Measurements from ENCODE around the gene OLFM2.
"Not testable (repeated sequence)": the region's sequence is repeated elsewhere in the genome, so short reads cannot be mapped to it uniquely, and the experiment has no call there.

Gene OLFM2

GRCh38 chr19:9823816-9824215, 112.5 kb downstream of the OLFM2 start:
- no peak overlapping the region for H3K4me3 ChIP-seq (IDR thresholded peaks at IDR 0.05; ENCODE audit: insufficient read depth, low read depth, low read length)
- peaks cover 68% of the 10 kb centered on the region for H3K4me1 ChIP-seq (ENCODE audit: low read depth, poor library complexity, severe bottlenecking)
- no peaks in the 10 kb centered on the region for H3K27me3 ChIP-seq (ENCODE audit: insufficient read depth, low read depth)
- no peaks in the 10 kb centered on the region for H4K20me1 ChIP-seq (ENCODE audit: insufficient read depth)
- H3K36me3 ChIP-seq (ENCODE audit: insufficient read depth), result peaks cover 3% of the 10 kb centered on the region; the same call in 1 of the 2 replicates
- H3K79me2 ChIP-seq (ENCODE audit: insufficient read depth, low read depth), result peaks cover 38% of the 10 kb centered on the region
- no peak overlapping the region for H2AFZ ChIP-seq (ENCODE audit: low read depth)
- TF ChIP-seq CTCF (conservative IDR thresholded peaks at IDR 0.05; ENCODE audit: low read depth, low read length), result no peak
- peak overlapping the region; percentile 4; the same call in 1 of the 2 replicates for H3K9ac ChIP-seq
- peak overlapping the region; percentile 66 for H3K27ac ChIP-seq
- peak overlapping the region; percentile 75 for H3K4me2 ChIP-seq

GRCh38 chr19:9820034-9820433, 116.3 kb downstream of the OLFM2 start:
- peaks cover 40% of the 10 kb centered on the region for H3K79me2 ChIP-seq (ENCODE audit: insufficient read depth, low read depth)
- H3K27me3 ChIP-seq (ENCODE audit: insufficient read depth, low read depth); H3K36me3 ChIP-seq (ENCODE audit: insufficient read depth); H3K4me3 ChIP-seq (IDR thresholded peaks at IDR 0.05; ENCODE audit: insufficient read depth, low read depth, low read length); H3K9ac ChIP-seq; H4K20me1 ChIP-seq (ENCODE audit: insufficient read depth): not testable (repeated sequence)
- peak overlapping the region; percentile 29; the same call in 1 of the 2 replicates for H3K27ac ChIP-seq
- peaks cover 65% of the 10 kb centered on the region for H3K4me1 ChIP-seq (ENCODE audit: low read depth, poor library complexity, severe bottlenecking)
- H2AFZ ChIP-seq (ENCODE audit: low read depth), result peak overlapping the region; percentile 44
- peak overlapping the region; percentile 67 for H3K4me2 ChIP-seq

GRCh38 chr19:9819596-9819909, 116.8 kb downstream of the OLFM2 start:
- H2AFZ ChIP-seq (ENCODE audit: low read depth), result peak overlapping the region; percentile 44
- peaks cover 41% of the 10 kb centered on the region for H3K79me2 ChIP-seq (ENCODE audit: insufficient read depth, low read depth)
- H3K27me3 ChIP-seq (ENCODE audit: insufficient read depth, low read depth), result no peaks in the 10 kb centered on the region
- peak overlapping the region; percentile 29; the same call in 1 of the 2 replicates for H3K27ac ChIP-seq
- H3K4me3 ChIP-seq (IDR thresholded peaks at IDR 0.05; ENCODE audit: insufficient read depth, low read depth, low read length), result no peak overlapping the region
- no peaks in the 10 kb centered on the region for H4K20me1 ChIP-seq (ENCODE audit: insufficient read depth)
- TF ChIP-seq CTCF (conservative IDR thresholded peaks at IDR 0.05; ENCODE audit: low read depth, low read length), result no peak
- H3K4me1 ChIP-seq (ENCODE audit: low read depth, poor library complexity, severe bottlenecking), result peaks cover 61% of the 10 kb centered on the region
- H3K4me2 ChIP-seq, result peak overlapping the region; percentile 67
- H3K9ac ChIP-seq, result no peak overlapping the region
- peaks cover 7% of the 10 kb centered on the region; the same call in 1 of the 2 replicates for H3K36me3 ChIP-seq (ENCODE audit: insufficient read depth)

- peak within 1 kb of the TSS; percentile 60 for H3K9ac ChIP-seq
- peaks cover 7% of the 10 kb centered on the region; the same call in 1 of the 2 replicates for H3K36me3 ChIP-seq (ENCODE audit: insufficient read depth)
- peak within 1 kb of the TSS; percentile 67 for H3K4me2 ChIP-seq
- peak within 1 kb of the TSS; percentile 71 for H3K27ac ChIP-seq
- H3K79me2 ChIP-seq (ENCODE audit: insufficient read depth, low read depth), result peaks cover 42% of the 10 kb centered on the region
- no peak within 1 kb of the TSS for H3K4me3 ChIP-seq (IDR thresholded peaks at IDR 0.05; ENCODE audit: insufficient read depth, low read depth, low read length)
- no peaks in the 10 kb centered on the region for H3K27me3 ChIP-seq (ENCODE audit: insufficient read depth, low read depth)
- TF ChIP-seq CTCF (conservative IDR thresholded peaks at IDR 0.05; ENCODE audit: low read depth, low read length), result no peak
- peak within 1 kb of the TSS; percentile 62 for H2AFZ ChIP-seq (ENCODE audit: low read depth)
- no peaks in the 10 kb centered on the region for H4K20me1 ChIP-seq (ENCODE audit: insufficient read depth)
- peaks cover 55% of the 10 kb centered on the region for H3K4me1 ChIP-seq (ENCODE audit: low read depth, poor library complexity, severe bottlenecking)
Measured at GRCh38 chr19:9818734-9819595, 117.3 kb downstream of the OLFM2 start, which contains the start of gene FBXL12. Gene FBXL12 (minus strand): TSS chr19:9819079. CDS start chr19:9818813, 266 bp downstream.
